ENCODE data around the gene IFNA13.
A peak's percentile ranks its signal among the peaks of the same experiment; 100 is the strongest.

IFNA13 gene

DNA sequence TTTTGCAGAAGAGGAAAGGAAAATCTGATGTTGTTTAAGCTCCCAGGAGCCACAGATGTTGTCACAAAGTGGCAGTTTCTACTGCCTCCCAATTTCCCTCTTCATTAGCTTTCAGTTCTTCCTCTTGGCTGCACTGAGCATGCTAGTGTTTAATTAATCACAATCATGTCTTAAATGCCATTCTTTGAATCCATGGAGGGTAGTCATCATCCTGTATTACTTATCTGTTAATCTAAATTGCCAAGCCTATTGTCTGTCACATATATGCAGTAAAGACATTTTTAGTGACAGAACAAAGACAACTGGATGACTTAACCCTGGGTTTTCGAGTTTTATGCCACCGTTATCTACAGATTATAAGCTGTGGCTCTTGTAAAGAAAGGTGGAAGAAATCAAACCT, 47.4 kb downstream of the IFNA13 start (continued):
- TF ChIP-seq, protein P1, sequence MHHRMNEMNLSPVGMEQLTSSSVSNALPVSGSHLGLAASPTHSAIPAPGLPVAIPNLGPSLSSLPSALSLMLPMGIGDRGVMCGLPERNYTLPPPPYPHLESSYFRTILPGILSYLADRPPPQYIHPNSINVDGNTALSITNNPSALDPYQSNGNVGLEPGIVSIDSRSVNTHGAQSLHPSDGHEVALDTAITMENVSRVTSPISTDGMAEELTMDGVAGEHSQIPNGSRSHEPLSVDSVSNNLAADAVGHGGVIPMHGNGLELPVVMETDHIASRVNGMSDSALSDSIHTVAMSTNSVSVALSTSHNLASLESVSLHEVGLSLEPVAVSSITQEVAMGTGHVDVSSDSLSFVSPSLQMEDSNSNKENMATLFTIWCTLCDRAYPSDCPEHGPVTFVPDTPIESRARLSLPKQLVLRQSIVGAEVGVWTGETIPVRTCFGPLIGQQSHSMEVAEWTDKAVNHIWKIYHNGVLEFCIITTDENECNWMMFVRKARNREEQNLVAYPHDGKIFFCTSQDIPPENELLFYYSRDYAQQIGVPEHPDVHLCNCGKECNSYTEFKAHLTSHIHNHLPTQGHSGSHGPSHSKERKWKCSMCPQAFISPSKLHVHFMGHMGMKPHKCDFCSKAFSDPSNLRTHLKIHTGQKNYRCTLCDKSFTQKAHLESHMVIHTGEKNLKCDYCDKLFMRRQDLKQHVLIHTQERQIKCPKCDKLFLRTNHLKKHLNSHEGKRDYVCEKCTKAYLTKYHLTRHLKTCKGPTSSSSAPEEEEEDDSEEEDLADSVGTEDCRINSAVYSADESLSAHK (tag by site-specific recombination; IDR thresholded peaks at IDR 0.05), result peak; percentile 47; the same call in 1 of the 2 replicates
- no peak for TF ChIP-seq ZNF529 (tag by site-specific recombination; IDR thresholded peaks at IDR 0.05; ENCODE audit: insufficient replicate concordance)

DNA sequence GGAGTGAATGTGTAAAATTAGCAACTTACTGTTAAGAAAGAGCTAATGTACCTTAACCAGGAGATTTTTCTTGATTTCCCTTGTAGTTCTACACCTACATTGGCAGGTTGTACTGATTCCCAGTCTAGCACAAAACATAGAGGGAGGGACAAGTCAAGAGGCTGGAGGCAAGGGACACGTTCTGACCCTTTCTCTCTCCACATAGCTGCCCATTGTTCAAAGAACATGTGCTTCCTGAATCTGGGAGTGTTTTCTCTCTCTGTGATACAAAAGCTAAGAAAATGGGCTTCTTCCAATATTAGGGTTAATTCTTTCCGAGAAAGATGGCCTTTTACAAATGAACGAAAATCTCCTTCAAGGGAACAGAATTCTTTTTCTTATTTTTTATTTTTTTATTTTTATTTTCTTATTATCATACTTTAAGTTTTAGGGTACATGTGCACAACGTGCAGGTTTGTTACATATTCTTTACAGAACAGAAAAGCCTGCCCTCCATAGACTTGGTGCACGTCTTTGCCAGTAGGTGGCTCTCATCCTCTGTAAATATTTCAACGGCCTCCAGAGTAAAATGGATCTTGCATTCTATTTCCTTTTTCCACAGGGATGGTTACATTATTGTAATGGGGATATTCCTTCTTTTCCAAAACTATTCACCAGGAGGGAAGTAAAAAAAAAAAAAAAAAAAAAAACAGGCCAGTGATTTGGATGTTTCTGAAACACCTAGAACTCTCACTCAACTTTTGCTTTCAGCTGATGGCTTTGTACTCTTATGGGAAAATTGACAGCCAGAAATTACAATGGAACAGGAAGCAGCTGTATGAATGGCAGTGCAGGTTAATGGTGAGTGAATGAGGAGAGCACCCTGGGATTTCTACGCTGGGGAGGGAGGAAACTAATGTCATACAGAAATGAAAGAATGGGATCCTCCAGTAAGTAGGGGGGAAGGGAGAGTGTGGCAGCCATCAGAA, 49.6 kb downstream of the IFNA13 start:
- Histone ChIP-seq H3K4me1 (ENCODE audit: control insufficient read depth, insufficient read depth, low read length) (no peaks in the 10 kb centered on the region; the same call in 1 of the 2 replicates), H3K9me3 (ENCODE audit: control insufficient read depth, insufficient read depth, low read depth, low read length) (no peaks in the 10 kb centered on the region), H3K4me3 (ENCODE audit: low read depth, low read length) (no peak overlapping the region), H3K27ac (ENCODE audit: extremely low read depth, low read depth, low read length) (no peak overlapping the region), H3K36me3 (ENCODE audit: control insufficient read depth in 2 of 2, insufficient read depth in 1 of 2, low read length in 2 of 2) (peaks cover 0 to 12% of the 10 kb centered on the region in 2 experiments; a peak in 1 of 3 replicates)
- POLR2A ChIA-PET, result interaction anchor here (0.6 kb wide), 1 partner anchor 66 kb away, joined by 3 read pairs; no protein-coding TSS in a partner anchor
- CTCF ChIA-PET, result interaction anchor here (0.5 to 4.5 kb wide), 55 partner anchors 10 to 1098 kb away, joined by 3 to 28 read pairs (median 4); partner anchors contain the start of genes IFNA14 and MTAP
- TF ChIP-seq ZIC2 (tag by site-specific recombination; IDR thresholded peaks at IDR 0.05) (no peak), SCRT2 (tag by site-specific recombination; IDR thresholded peaks at IDR 0.05) (no peak), ZNF776 (tag by site-specific recombination; IDR thresholded peaks at IDR 0.05; ENCODE audit: borderline replicate concordance) (no peak), ZNF274 (IDR thresholded peaks at IDR 0.05; ENCODE audit: low read length) (no peak), ZNF274 (tag by site-specific recombination; IDR thresholded peaks at IDR 0.05; ENCODE audit: borderline replicate concordance) (no peak), ZNF626 (tag by site-specific recombination; IDR thresholded peaks at IDR 0.05) (no peak), ZFP41 (tag by site-specific recombination; IDR thresholded peaks at IDR 0.05; ENCODE audit: borderline replicate concordance) (no peak), EGR2 (tag by site-specific recombination; IDR thresholded peaks at IDR 0.05; ENCODE audit: low read depth) (no peak), ZNF654 (tag by site-specific recombination; IDR thresholded peaks at IDR 0.05; ENCODE audit: low read depth) (peak; percentile 76), ZNF623 (tag by site-specific recombination; IDR thresholded peaks at IDR 0.05) (no peak), KLF1 (tag by site-specific recombination; IDR thresholded peaks at IDR 0.05) (no peak), PRDM1 (tag by site-specific recombination; IDR thresholded peaks at IDR 0.05) (peak; percentile 74), ZNF600 (tag by site-specific recombination; IDR thresholded peaks at IDR 0.05) (no peak), ZNF677 (tag by site-specific recombination; IDR thresholded peaks at IDR 0.05) (no peak), ZNF843 (tag by site-specific recombination; IDR thresholded peaks at IDR 0.05) (no peak), ZNF202 (tag by site-specific recombination; IDR thresholded peaks at IDR 0.05; ENCODE audit: borderline replicate concordance) (no peak), ZNF544 (tag by site-specific recombination; IDR thresholded peaks at IDR 0.05) (no peak)
- TF ChIP-seq, protein P2, sequence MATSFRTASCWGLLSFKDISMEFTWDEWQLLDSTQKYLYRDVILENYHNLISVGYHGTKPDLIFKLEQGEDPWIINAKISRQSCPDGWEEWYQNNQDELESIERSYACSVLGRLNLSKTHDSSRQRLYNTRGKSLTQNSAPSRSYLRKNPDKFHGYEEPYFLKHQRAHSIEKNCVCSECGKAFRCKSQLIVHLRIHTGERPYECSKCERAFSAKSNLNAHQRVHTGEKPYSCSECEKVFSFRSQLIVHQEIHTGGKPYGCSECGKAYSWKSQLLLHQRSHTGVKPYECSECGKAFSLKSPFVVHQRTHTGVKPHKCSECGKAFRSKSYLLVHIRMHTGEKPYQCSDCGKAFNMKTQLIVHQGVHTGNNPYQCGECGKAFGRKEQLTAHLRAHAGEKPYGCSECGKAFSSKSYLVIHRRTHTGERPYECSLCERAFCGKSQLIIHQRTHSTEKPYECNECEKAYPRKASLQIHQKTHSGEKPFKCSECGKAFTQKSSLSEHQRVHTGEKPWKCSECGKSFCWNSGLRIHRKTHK (tag by site-specific recombination; IDR thresholded peaks at IDR 0.05), result no peak
- TF ChIP-seq, protein P3, sequence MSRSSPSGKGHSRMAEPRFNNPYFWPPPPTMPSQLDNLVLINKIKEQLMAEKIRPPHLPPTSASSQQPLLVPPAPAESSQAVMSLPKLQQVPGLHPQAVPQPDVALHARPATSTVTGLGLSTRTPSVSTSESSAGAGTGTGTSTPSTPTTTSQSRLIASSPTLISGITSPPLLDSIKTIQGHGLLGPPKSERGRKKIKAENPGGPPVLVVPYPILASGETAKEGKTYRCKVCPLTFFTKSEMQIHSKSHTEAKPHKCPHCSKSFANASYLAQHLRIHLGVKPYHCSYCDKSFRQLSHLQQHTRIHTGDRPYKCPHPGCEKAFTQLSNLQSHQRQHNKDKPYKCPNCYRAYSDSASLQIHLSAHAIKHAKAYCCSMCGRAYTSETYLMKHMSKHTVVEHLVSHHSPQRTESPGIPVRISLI (tag by site-specific recombination; IDR thresholded peaks at IDR 0.05), result no peak
